ENCODE results near the gene EIF4E2.

DNA sequence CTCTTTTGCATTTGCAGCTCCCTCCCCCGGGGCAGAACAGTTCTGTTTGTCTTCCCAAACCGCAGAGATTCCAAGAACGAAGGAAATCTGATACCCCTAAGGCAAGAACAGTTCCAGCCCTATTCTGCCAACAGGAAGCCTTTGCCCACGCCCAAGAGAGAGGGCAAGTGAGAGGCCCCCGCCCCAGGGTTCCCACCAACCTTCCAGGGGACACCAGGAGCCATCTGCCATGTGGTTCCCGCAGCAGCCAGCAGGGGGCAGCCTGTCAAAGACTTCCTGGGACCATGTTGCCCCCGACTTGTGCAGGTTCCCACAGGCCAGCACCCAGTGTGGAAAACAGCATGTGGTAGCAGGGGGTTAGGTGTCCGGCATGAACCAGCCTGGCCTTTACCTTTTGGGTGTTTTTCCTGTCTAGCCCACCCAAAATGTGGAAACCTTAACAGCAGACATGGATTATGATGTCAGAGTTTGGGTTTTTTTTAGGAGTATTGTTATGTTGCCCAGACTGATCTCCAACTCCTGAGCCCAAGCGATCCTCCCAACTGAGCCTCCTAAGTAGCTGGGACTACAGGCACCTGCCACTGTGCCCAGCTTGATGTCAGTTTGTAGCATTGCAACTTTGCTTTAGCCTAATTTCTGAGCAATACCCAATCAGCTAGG, 61.2 kb downstream of the EIF4E2 start:
- TF ChIP-seq, protein P1, sequence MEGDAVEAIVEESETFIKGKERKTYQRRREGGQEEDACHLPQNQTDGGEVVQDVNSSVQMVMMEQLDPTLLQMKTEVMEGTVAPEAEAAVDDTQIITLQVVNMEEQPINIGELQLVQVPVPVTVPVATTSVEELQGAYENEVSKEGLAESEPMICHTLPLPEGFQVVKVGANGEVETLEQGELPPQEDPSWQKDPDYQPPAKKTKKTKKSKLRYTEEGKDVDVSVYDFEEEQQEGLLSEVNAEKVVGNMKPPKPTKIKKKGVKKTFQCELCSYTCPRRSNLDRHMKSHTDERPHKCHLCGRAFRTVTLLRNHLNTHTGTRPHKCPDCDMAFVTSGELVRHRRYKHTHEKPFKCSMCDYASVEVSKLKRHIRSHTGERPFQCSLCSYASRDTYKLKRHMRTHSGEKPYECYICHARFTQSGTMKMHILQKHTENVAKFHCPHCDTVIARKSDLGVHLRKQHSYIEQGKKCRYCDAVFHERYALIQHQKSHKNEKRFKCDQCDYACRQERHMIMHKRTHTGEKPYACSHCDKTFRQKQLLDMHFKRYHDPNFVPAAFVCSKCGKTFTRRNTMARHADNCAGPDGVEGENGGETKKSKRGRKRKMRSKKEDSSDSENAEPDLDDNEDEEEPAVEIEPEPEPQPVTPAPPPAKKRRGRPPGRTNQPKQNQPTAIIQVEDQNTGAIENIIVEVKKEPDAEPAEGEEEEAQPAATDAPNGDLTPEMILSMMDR (IDR thresholded peaks at IDR 0.05) = peak; percentile 35 to 67 (median 55)
- TF ChIP-seq POLR2A (IDR thresholded peaks at IDR 0.05) (no peak), EP300 (IDR thresholded peaks at IDR 0.05) (no peak)

Measured in ovary (tissue), 3 donors.